Tibial artery (tissue), 4 donors: ENCODE results near the gene ZNF462.

Experiments
- DNase-seq, 2 donors: peaks; one replicate each; pipeline ENCODE4 v3.0.0-alpha.2; 2019
- H3K27ac ChIP-seq, 2 donors: fragments of 200-600 bp; sonication (generic) in 1 of 2; 1 replicate in 1 of 2; 2 replicates in 1 of 2; pipeline ENCODE4 v1.5.1; 2018 to 2019; ENCODE audit warnings: mild to moderate bottlenecking in 1 of 2
- H3K27me3 ChIP-seq, 2 donors: fragments of 200-600 bp; sonication (generic) in 1 of 2; one replicate each; pipeline versions ENCODE4 v1.5.1 to v1.6.0; 2016 to 2019
- H3K36me3 ChIP-seq, 3 donors: fragments of 200-600 bp; sonication (generic) in 2 of 3; one replicate each; pipeline ENCODE4 v1.5.1; 2016 to 2019; ENCODE audit warnings: mild to moderate bottlenecking in 2 of 3
- H3K4me1 ChIP-seq, 4 donors: fragments of 200-600 bp; sonication (generic) in 2 of 4; 1 replicate in 3 of 4; 2 replicates in 1 of 4; pipeline ENCODE4 v1.5.1; 2016 to 2019
- H3K4me3 ChIP-seq, 2 donors: fragments of 200-600 bp; sonication (generic) in 1 of 2; 1 replicate in 1 of 2; 2 replicates in 1 of 2; pipeline ENCODE4 v1.5.1; 2018 to 2019; ENCODE audit warnings: mild to moderate bottlenecking in 2 of 2
- H3K9me3 ChIP-seq, 3 donors: fragments of 200-600 bp; sonication (generic) in 1 of 3; one replicate each; pipeline ENCODE4 v1.5.1; 2016 to 2019
- CTCF ChIP-seq, 2 experiments: fragments of 200-600 bp in 1 of 2; fragments of 450-650 bp in 1 of 2; IDR thresholded peaks; one replicate each; pipeline ENCODE4 v1.5.1; 2017 to 2019; ENCODE audit warnings: antibody characterized with exemption in 2 of 2, mild to moderate bottlenecking in 1 of 2, moderate library complexity in 1 of 2
- intact Hi-C: fragments of 100-400 bp; cut with DNase I; formaldehyde crosslinking; loops from one replicate; pipeline ENCODE4 v1.15.0; 2023; ENCODE audit warnings: low total_unique reads

ZNF462 gene

DNA sequence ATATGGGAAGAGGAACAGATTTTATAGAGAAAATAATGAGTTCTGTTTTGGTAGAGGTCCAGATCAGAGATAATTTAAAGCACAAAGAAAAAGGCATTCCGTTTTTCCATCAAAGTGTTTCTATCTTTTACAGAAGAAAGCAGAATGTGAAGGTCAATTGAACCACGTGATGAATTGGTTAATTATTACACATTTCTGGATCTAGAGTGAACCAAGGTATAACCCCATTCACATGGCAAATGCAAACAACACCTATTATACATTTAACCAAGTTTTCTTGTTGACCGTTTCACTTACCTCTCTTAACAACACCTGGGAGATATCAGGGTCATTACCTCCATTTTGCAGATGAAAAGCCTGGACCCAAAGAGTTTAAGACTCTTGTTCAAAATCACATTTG is 34.9 kb upstream of the ZNF462 start:
- intact Hi-C loops = no loop called here
- no peak overlapping the region for H3K27ac ChIP-seq
- TF ChIP-seq CTCF (IDR thresholded peaks at IDR 0.05) = no peak
- H3K4me1 ChIP-seq = peaks cover 0 to 13% (median 7%) of the 10 kb centered on the region in 4 donors
- H3K36me3 ChIP-seq = no peaks in the 10 kb centered on the region
- H3K27me3 ChIP-seq = no peaks in the 10 kb centered on the region
- DNase-seq = no peak
- peaks cover 0 to under 1% (median 0%) of the 10 kb centered on the region in 3 donors for H3K9me3 ChIP-seq
- H3K4me3 ChIP-seq = no peak overlapping the region

DNA sequence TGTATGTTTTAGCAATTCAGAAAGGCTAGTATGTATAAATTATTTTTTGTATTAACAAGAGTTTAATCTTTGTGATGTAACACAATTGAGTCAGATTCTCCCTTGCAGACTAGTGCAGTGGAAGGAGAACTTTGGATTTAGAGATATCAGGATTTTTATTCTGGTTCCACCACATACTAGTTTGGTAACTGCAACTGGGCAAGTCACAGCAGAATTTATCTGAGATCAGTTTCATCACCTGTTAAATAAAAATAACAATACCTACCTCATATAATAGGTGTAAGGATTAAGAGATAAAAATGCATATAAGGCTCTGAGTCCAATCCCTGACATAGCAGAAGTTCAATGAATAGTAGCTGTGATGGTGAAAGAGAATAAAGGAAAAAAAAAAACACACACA is 34.0 kb upstream of the ZNF462 start:
- Histone ChIP-seq H3K27ac (no peak overlapping the region), H3K4me3 (no peak overlapping the region), H3K4me1 (peaks cover 0 to 13% (median 7%) of the 10 kb centered on the region in 4 donors), H3K36me3 (no peaks in the 10 kb centered on the region), H3K27me3 (no peaks in the 10 kb centered on the region), H3K9me3 (peaks cover 0 to 6% (median 0%) of the 10 kb centered on the region in 3 donors)
- intact Hi-C loops = no loop called here
- no peak for DNase-seq
- TF ChIP-seq CTCF (IDR thresholded peaks at IDR 0.05) = no peak

- no peaks in the 10 kb centered on the region for H3K36me3 ChIP-seq
- no peak overlapping the region for H3K4me3 ChIP-seq
- H3K27ac ChIP-seq = no peak overlapping the region
- no peak for DNase-seq
- peaks cover 0 to 6% (median 0%) of the 10 kb centered on the region in 3 donors for H3K9me3 ChIP-seq
- no peak for TF ChIP-seq CTCF (IDR thresholded peaks at IDR 0.05)
- peaks cover 0 to 13% (median 7%) of the 10 kb centered on the region in 4 donors for H3K4me1 ChIP-seq
- intact Hi-C loops = no loop called here
- H3K27me3 ChIP-seq = no peaks in the 10 kb centered on the region
Observed at GRCh38 chr9:106829666-106830408, 33.1 kb upstream of the ZNF462 start.

DNA sequence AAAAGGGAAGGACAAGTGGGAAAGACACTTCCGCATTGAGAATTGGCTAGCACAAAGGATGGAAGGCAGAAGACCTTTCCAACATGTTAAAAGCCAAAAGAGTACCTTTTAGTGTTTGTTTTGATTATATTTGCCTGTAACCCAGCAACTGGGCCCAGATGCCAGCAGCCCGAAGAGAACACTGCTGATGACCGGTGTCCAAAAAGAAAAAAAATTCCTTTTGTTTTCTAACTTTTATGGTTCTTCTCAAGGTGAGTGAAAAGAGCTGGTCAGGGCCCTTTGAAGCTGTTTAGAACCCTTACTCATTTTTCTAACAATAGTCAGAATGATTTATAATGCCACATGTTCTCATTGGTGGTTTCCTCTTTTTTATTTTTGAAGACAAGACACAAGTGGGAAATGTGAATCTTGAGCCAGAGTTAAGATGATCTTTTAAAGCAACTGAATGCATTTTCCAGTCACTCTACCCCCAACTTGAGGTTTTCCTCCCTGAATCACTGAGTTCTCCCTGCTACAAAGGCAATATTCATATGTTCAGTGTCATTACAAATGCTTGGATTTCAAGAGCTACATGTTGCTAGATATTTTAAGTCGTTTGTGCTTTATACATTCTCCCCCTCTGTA is 32.3 kb upstream of the ZNF462 start:
- DNase-seq = no peak
- intact Hi-C loops = no loop called here
- H3K27ac ChIP-seq = no peak overlapping the region

GRCh38 chr9:106834888-106835287 is 28.1 kb upstream of the ZNF462 start:
- no peak for DNase-seq
- H3K27ac ChIP-seq = no peak overlapping the region
- H3K4me3 ChIP-seq = no peak overlapping the region
- intact Hi-C loops = no loop called here
- peaks cover 0 to 6% (median 0%) of the 10 kb centered on the region in 3 donors for H3K9me3 ChIP-seq
- no peak for TF ChIP-seq CTCF (IDR thresholded peaks at IDR 0.05)
- H3K4me1 ChIP-seq = peaks cover 0 to 11% (median 7%) of the 10 kb centered on the region in 4 donors
- H3K27me3 ChIP-seq = no peaks in the 10 kb centered on the region
- no peaks in the 10 kb centered on the region for H3K36me3 ChIP-seq

More for the DNA sequence above, 32.3 kb upstream of the ZNF462 start:
- H3K27me3 ChIP-seq = no peaks in the 10 kb centered on the region
- H3K4me1 ChIP-seq = peaks cover 0 to 13% (median 7%) of the 10 kb centered on the region in 4 donors
- no peak overlapping the region for H3K4me3 ChIP-seq
- H3K36me3 ChIP-seq = no peaks in the 10 kb centered on the region
- TF ChIP-seq CTCF (IDR thresholded peaks at IDR 0.05) = no peak
- H3K9me3 ChIP-seq = peaks cover 0 to 6% (median 0%) of the 10 kb centered on the region in 3 donors
